ENCODE measurements around the gene ANKRD34C.

- TF ChIP-seq EZH2 (IDR thresholded peaks at IDR 0.05; ENCODE audit: borderline replicate concordance, low read depth, low read length, severe bottlenecking): no peak
- TF ChIP-seq, protein P1, sequence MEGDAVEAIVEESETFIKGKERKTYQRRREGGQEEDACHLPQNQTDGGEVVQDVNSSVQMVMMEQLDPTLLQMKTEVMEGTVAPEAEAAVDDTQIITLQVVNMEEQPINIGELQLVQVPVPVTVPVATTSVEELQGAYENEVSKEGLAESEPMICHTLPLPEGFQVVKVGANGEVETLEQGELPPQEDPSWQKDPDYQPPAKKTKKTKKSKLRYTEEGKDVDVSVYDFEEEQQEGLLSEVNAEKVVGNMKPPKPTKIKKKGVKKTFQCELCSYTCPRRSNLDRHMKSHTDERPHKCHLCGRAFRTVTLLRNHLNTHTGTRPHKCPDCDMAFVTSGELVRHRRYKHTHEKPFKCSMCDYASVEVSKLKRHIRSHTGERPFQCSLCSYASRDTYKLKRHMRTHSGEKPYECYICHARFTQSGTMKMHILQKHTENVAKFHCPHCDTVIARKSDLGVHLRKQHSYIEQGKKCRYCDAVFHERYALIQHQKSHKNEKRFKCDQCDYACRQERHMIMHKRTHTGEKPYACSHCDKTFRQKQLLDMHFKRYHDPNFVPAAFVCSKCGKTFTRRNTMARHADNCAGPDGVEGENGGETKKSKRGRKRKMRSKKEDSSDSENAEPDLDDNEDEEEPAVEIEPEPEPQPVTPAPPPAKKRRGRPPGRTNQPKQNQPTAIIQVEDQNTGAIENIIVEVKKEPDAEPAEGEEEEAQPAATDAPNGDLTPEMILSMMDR (IDR thresholded peaks at IDR 0.05; ENCODE audit: borderline replicate concordance, extremely low read depth, low read length, poor library complexity, severe bottlenecking): no peak
Measured at GRCh38 chr15:79308874-79309273, 26.4 kb downstream of the ANKRD34C start.
